ENCODE results near the gene FRS2.

FRS2 gene

DNA sequence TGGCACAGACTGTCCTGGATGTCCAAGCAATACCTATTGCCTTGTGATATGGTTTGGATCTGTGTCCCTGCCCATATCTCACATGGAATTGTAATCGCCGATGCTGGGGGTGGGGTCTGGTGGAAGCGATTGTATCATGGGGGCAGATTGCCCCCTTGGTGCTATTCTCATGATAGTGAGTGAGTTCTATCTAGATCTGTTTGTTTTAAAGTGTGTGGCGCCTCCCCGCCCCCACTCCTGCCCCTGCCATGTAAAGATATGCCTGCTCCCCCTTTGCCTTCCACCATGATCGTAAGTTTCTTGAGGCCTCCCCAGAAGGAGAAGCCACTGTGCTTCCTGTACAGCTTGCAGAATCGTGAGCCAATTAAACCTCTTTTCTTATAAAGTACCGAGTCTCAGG is 157.3 kb downstream of the FRS2 start:
- no peak for DNase-seq
- Histone ChIP-seq H3K27me3 (no peaks in the 10 kb centered on the region), H3K9me3 (no peaks in the 10 kb centered on the region), H3K4me3 (ENCODE audit: low read depth, low read length) (no peak overlapping the region), H3K36me3 (no peaks in the 10 kb centered on the region), H3K4me1 (no peaks in the 10 kb centered on the region)
- TF ChIP-seq, protein P1, sequence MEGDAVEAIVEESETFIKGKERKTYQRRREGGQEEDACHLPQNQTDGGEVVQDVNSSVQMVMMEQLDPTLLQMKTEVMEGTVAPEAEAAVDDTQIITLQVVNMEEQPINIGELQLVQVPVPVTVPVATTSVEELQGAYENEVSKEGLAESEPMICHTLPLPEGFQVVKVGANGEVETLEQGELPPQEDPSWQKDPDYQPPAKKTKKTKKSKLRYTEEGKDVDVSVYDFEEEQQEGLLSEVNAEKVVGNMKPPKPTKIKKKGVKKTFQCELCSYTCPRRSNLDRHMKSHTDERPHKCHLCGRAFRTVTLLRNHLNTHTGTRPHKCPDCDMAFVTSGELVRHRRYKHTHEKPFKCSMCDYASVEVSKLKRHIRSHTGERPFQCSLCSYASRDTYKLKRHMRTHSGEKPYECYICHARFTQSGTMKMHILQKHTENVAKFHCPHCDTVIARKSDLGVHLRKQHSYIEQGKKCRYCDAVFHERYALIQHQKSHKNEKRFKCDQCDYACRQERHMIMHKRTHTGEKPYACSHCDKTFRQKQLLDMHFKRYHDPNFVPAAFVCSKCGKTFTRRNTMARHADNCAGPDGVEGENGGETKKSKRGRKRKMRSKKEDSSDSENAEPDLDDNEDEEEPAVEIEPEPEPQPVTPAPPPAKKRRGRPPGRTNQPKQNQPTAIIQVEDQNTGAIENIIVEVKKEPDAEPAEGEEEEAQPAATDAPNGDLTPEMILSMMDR (IDR thresholded peaks at IDR 0.05; ENCODE audit: low read depth, low read length) = no peak
